Parietal lobe (tissue), 2 donors: ENCODE measurements around the gene RXFP3. TPM values are rescaled to one million over a fixed set of nuclear protein-coding genes. Genes with fewer than 3 reads are reported as not detected.

Source experiments
- small RNA-seq: library from RNA; depleted of rRNA; stranded (forward); fragments of <200 nt; gene quantifications from one replicate; pipeline ENCODE3, GENCODE V24; 2014; ENCODE audit warnings: low replicate concordance
- total RNA-seq: library from RNA; depleted of rRNA; stranded (reverse); fragments of >200 nt; gene quantifications from one replicate; pipeline ENCODE4 v1.2.3, GENCODE V29; 2014

Gene RXFP3, protein sequence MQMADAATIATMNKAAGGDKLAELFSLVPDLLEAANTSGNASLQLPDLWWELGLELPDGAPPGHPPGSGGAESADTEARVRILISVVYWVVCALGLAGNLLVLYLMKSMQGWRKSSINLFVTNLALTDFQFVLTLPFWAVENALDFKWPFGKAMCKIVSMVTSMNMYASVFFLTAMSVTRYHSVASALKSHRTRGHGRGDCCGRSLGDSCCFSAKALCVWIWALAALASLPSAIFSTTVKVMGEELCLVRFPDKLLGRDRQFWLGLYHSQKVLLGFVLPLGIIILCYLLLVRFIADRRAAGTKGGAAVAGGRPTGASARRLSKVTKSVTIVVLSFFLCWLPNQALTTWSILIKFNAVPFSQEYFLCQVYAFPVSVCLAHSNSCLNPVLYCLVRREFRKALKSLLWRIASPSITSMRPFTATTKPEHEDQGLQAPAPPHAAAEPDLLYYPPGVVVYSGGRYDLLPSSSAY
- total RNA-seq, result 0.63 TPM

DNA sequence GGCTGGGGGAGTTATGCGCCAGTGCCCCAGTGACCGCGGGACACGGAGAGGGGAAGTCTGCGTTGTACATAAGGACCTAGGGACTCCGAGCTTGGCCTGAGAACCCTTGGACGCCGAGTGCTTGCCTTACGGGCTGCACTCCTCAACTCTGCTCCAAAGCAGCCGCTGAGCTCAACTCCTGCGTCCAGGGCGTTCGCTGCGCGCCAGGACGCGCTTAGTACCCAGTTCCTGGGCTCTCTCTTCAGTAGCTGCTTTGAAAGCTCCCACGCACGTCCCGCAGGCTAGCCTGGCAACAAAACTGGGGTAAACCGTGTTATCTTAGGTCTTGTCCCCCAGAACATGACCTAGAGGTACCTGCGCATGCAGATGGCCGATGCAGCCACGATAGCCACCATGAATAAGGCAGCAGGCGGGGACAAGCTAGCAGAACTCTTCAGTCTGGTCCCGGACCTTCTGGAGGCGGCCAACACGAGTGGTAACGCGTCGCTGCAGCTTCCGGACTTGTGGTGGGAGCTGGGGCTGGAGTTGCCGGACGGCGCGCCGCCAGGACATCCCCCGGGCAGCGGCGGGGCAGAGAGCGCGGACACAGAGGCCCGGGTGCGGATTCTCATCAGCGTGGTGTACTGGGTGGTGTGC lies at the start of gene RXFP3:
Gene RXFP3, plus strand, starts transcription at position 6 of the 636 bp plus-strand sequence. Its CDS starts 355 bp downstream, at position 361.

DNA sequence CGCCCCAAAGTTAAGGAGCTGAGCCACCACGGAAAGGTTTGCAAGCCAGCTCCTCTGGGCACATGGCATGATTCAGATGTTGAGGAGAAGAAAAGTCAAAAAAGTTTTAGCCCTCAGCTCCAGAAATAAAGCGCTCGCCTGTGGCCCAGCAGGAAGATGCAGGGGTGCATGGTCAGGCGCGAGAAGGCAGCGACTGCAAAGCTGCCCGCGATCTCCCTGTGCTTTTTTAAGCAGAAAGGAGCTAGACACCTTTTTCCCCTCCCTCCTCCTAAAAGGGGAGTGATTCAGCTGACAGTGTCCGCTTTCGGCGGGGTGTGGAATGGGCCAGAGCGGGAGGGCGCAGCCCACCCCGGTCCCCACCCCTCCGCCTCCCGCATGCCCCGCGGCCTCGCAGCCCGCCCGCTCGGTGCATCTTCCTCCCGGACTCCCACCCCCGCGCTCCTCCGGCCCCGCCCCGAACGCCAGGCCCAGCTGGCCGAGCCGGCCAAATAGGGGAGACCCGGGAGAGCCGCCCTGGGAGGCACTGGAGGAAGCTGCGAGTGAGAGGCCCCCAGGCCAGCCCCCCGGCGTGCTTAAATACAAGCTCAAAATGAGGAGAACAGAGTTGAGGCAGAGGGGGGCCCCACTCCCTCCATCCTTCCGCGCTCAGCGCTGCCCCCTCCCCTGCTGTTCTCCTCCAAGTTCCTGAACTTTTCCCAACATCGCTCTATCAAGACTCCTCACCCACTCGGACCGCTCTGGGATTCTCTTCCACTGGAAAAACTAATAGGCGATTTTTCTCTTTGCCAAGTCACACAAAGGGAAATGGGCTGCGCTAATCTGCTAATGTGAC lies 44.2 kb upstream of the RXFP3 start, which contains the start of gene ADAMTS12:
Gene ADAMTS12, minus strand, starts transcription at position 203 of the 832 bp plus-strand sequence. Its CDS starts 134 bp downstream, at position 69.

GRCh38 chr5:33984671-33985124 lies 48.5 kb downstream of the RXFP3 start, which contains the start of gene SLC45A2:
Gene SLC45A2 (minus strand): TSS chr5:33984693. CDS start chr5:33984583, 110 bp downstream.

Small RNA genes lying within 50 kb of the gene (small RNA-seq; reads per million reads assigned to genes)
- gene RNU6-923P, result not detected

Other genes starting within 250 kb of the RXFP3 start
- gene ADAMTS12, start 44.4 kb upstream of the RXFP3 start, total RNA-seq, result 0.63 TPM
- gene SLC45A2, start 48.3 kb downstream of the RXFP3 start, total RNA-seq, result 2.5 TPM
- gene AMACR, start 71.7 kb downstream of the RXFP3 start, total RNA-seq, result 11.0 TPM
- gene C1QTNF3, start 106.8 kb downstream of the RXFP3 start, total RNA-seq, result 30.4 TPM